Calu3 (cell line): Measurements from ENCODE around the gene KBTBD4. TPM values are rescaled to one million over a fixed set of nuclear protein-coding genes. Genes with fewer than 3 reads are reported as not detected.

Experiments used
- BruUV-seq: library from RNA; stranded (reverse); fragments of 400-500 nt; replicated peaks from 2 replicates; lab custom pipeline; 2021; lab: Mats Ljungman, UMichigan
- CTCF ChIA-PET: fragments of 300-600 bp; sonication (Branson Sonifier 250); formaldehyde crosslinking; loops from one replicate; lab custom pipeline; 2022; ENCODE audit warnings: antibody characterized with exemption; lab: Charles Lee
- DNase-seq: peaks from one replicate; pipeline ENCODE4 v3.0.0; 2022
- H3K27ac Mint-ChIP-seq: one replicate; pipeline ENCODE4 v1.8.0; 2022; ENCODE audit warnings: mixed read lengths; ENCODE audit not compliant: unreplicated experiment
- H3K27me3 Mint-ChIP-seq: one replicate; pipeline ENCODE4 v1.8.0; 2022; ENCODE audit warnings: mixed read lengths; ENCODE audit not compliant: unreplicated experiment
- H3K36me3 Mint-ChIP-seq: one replicate; pipeline ENCODE4 v1.8.0; 2022; ENCODE audit warnings: mild to moderate bottlenecking, moderate library complexity, mixed read lengths; ENCODE audit not compliant: insufficient read depth, unreplicated experiment
- H3K4me1 Mint-ChIP-seq: one replicate; pipeline ENCODE4 v1.8.0; 2022; ENCODE audit warnings: mild to moderate bottlenecking, low read depth, mixed read lengths; ENCODE audit not compliant: unreplicated experiment
- H3K4me3 Mint-ChIP-seq: one replicate; pipeline ENCODE4 v1.8.0; 2022; ENCODE audit warnings: mild to moderate bottlenecking, low read depth, moderate library complexity, mixed read lengths; ENCODE audit not compliant: unreplicated experiment
- H3K9me3 Mint-ChIP-seq: one replicate; pipeline ENCODE4 v1.8.0; 2022; ENCODE audit warnings: low read depth, mixed read lengths; ENCODE audit not compliant: unreplicated experiment
- intact Hi-C: fragments of 100-400 bp; cut with micrococcal nuclease; formaldehyde crosslinking; loops from one replicate; pipeline ENCODE4 v1.10.0; 2022; ENCODE audit not compliant: unreplicated experiment
- total RNA-seq: library from RNA; stranded (reverse); gene quantifications from 2 replicates; pipeline ENCODE4 v1.2.3, GENCODE V29; 2022
- TF ChIP-seq, protein P1 (sequence below): fragments of 200-600 bp; IDR thresholded peaks from one replicate; pipeline ENCODE4 v1.8.0; 2022; ENCODE audit warnings: antibody characterized with exemption; ENCODE audit not compliant: unreplicated experiment

The KBTBD4 gene
- total RNA-seq, 1 experiment from 2014 or later, result 14.6 TPM

- CTCF ChIA-PET, result no interaction called here
- TF ChIP-seq, protein P1, sequence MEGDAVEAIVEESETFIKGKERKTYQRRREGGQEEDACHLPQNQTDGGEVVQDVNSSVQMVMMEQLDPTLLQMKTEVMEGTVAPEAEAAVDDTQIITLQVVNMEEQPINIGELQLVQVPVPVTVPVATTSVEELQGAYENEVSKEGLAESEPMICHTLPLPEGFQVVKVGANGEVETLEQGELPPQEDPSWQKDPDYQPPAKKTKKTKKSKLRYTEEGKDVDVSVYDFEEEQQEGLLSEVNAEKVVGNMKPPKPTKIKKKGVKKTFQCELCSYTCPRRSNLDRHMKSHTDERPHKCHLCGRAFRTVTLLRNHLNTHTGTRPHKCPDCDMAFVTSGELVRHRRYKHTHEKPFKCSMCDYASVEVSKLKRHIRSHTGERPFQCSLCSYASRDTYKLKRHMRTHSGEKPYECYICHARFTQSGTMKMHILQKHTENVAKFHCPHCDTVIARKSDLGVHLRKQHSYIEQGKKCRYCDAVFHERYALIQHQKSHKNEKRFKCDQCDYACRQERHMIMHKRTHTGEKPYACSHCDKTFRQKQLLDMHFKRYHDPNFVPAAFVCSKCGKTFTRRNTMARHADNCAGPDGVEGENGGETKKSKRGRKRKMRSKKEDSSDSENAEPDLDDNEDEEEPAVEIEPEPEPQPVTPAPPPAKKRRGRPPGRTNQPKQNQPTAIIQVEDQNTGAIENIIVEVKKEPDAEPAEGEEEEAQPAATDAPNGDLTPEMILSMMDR, result no peak
- intact Hi-C loops, result no loop called here
- no peak for DNase-seq
- Mint-ChIP-seq H3K27me3 (no peaks in the 10 kb centered on the region), H3K9me3 (no peaks in the 10 kb centered on the region), H3K36me3 (peaks cover 6% of the 10 kb centered on the region), H3K4me3 (no peak overlapping the region), H3K27ac (no peak overlapping the region), H3K4me1 (peaks cover 30% of the 10 kb centered on the region)
- no TSS peak for BruUV-seq
Measured at GRCh38 chr11:47536915-47537314, 41.9 kb downstream of the KBTBD4 start.

- intact Hi-C loops, result no loop called here
- Mint-ChIP-seq H3K36me3 (peaks cover 6% of the 10 kb centered on the region), H3K9me3 (no peaks in the 10 kb centered on the region), H3K4me3 (no peak overlapping the region), H3K4me1 (peaks cover 23% of the 10 kb centered on the region), H3K27ac (no peak overlapping the region), H3K27me3 (no peaks in the 10 kb centered on the region)
- TF ChIP-seq, protein P1, result no peak
- CTCF ChIA-PET, result interaction anchor here (0.7 kb wide), 1 partner anchor 20 kb away, joined by 3 read pairs; no protein-coding TSS in a partner anchor
- BruUV-seq, result no TSS peak
- DNase-seq, result no peak
Measured at GRCh38 chr11:47534704-47535251, 44.0 kb downstream of the KBTBD4 start.

DNA sequence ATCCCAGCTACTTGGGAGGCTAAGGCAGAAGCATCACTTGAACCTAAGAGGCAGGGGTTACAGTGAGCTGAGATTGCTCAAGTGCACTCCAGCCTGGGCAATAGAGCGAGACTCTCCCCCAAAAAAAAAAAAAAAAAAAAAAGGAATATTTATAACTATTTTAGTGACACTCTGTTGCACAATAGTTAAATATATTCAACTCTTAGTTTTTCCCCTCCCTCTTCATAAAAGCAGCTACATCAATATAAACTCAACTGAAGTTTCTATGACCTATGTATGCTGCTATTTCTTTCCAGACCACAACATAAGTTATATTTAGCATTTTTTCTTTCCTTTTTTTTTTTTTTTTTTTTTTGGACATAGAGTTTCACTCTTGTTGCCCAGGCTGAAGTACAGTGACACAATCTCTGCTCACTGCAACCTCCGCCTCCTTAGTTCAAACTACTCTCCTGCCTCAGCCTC is 45.0 kb downstream of the KBTBD4 start:
- DNase-seq, result no peak
- TF ChIP-seq, protein P1, result no peak
- H3K4me1 Mint-ChIP-seq, result peaks cover 16% of the 10 kb centered on the region
- H3K4me3 Mint-ChIP-seq, result no peak overlapping the region
- no TSS peak for BruUV-seq
- intact Hi-C loops, result no loop called here
- H3K9me3 Mint-ChIP-seq, result no peaks in the 10 kb centered on the region
- no peaks in the 10 kb centered on the region for H3K27me3 Mint-ChIP-seq
- H3K27ac Mint-ChIP-seq, result no peak overlapping the region
- CTCF ChIA-PET, result interaction anchor here (0.7 to 1.1 kb wide), 3 partner anchors 19 to 303 kb away, joined by 3 to 7 read pairs (median 7); partner anchors contain the start of gene CELF1
- peaks cover 6% of the 10 kb centered on the region for H3K36me3 Mint-ChIP-seq

DNA sequence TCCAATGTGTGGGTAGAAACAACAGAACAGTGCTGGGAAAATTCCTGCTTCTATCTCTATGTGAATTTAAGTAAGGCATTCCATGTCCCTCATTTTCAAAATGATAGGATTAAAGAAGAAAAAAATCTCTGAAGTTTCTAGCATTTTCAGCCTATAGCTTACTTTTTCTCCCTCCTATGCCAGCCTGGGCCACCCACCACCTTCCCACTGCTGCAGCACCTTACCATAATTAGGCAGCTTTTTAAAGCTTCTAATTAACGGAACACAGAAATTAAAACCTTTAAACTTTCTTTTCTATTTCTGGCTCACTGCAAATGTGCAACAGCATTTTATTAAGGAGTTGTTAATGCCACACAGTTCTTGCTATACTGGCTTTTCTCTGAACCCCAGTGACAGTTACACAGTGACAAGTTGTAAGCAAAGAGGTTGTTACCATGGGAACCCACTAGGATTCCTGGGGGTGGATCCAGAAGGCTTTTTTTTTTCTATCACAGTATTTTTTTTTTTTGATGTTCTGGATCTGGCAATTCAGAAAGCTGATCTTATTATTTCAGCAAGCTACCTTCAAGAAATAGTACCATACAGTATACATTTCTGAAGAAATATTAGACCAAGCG is 46.1 kb downstream of the KBTBD4 start:
- no peak overlapping the region for H3K27ac Mint-ChIP-seq
- no TSS peak for BruUV-seq
- peaks cover 6% of the 10 kb centered on the region for H3K36me3 Mint-ChIP-seq
- no peak for DNase-seq
- TF ChIP-seq, protein P1, result no peak
- peaks cover 12% of the 10 kb centered on the region for H3K4me1 Mint-ChIP-seq
- no peaks in the 10 kb centered on the region for H3K9me3 Mint-ChIP-seq
- intact Hi-C loops, result no loop called here
- H3K4me3 Mint-ChIP-seq, result no peak overlapping the region
- no peaks in the 10 kb centered on the region for H3K27me3 Mint-ChIP-seq
- CTCF ChIA-PET, result interaction anchor here (0.7 to 1.1 kb wide), 2 partner anchors 39 to 246 kb away, joined by 3 to 7 read pairs; no protein-coding TSS in a partner anchor
